Ectodermal cell (in vitro differentiated cells): ENCODE data around the gene SLCO3A1.
"Not testable (repeated sequence)": the region's sequence is repeated elsewhere in the genome, so short reads cannot be mapped to it uniquely, and the experiment has no call there.

Source experiments
- H3K27ac ChIP-seq: 2 replicates; pipeline ENCODE4 v1.7.0; 2013; ENCODE audit warnings: mild to moderate bottlenecking, low read depth, low read length; ENCODE audit not compliant: insufficient read depth, poor library complexity, severe bottlenecking
- H3K27me3 ChIP-seq: 2 replicates; pipeline ENCODE4 v1.7.0; 2013; ENCODE audit warnings: mild to moderate bottlenecking, low read length; ENCODE audit not compliant: insufficient read depth, control insufficient read depth, poor library complexity, severe bottlenecking
- H3K36me3 ChIP-seq: one replicate; pipeline ENCODE4 v1.7.0; 2013; ENCODE audit warnings: low read length; ENCODE audit not compliant: control insufficient read depth, insufficient read depth
- H3K4me1 ChIP-seq: one replicate; pipeline ENCODE4 v1.7.0; 2013; ENCODE audit warnings: low read length; ENCODE audit not compliant: control insufficient read depth, insufficient read depth
- H3K4me3 ChIP-seq: 2 replicates; pipeline ENCODE4 v1.7.0; 2013; ENCODE audit warnings: low read depth, low read length, control low read depth; ENCODE audit not compliant: insufficient read depth
- H3K9me3 ChIP-seq: 2 replicates; pipeline ENCODE4 v1.7.0; 2013; ENCODE audit warnings: mild to moderate bottlenecking, low read length, moderate library complexity; ENCODE audit not compliant: control insufficient read depth
- WGBS, 2 experiments: methylation state at CpG; one replicate each; pipeline ENCODE4 v1.1.7; 2013; ENCODE audit warnings: missing lambda C conversion rate in 2 of 2; 5-methylcytosine and 5-hydroxymethylcytosine counted together

Gene SLCO3A1

DNA sequence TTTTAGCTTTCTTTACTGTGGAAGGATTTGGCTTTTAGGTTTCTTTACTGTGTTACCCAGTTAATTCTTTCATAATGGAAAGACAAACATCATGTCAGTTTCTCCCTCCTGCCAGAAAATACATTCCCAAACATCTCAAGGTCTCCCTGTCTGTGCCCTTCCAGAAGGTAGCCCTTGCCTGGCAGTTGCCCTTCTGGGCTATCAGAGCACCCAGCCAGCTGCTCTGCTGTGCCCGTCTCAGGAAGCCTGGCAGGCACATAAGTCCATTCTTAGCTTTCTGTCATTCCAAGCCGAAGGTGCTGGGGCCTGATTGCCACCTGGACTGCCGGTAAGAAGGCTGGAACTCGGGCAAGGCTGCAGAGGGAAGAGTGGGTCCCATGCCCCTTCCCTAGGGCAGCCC lies 203.4 kb downstream of the SLCO3A1 start:
- WGBS, 2 experiments = 70% methylated on average over 4 of the region's 4 CpGs

DNA sequence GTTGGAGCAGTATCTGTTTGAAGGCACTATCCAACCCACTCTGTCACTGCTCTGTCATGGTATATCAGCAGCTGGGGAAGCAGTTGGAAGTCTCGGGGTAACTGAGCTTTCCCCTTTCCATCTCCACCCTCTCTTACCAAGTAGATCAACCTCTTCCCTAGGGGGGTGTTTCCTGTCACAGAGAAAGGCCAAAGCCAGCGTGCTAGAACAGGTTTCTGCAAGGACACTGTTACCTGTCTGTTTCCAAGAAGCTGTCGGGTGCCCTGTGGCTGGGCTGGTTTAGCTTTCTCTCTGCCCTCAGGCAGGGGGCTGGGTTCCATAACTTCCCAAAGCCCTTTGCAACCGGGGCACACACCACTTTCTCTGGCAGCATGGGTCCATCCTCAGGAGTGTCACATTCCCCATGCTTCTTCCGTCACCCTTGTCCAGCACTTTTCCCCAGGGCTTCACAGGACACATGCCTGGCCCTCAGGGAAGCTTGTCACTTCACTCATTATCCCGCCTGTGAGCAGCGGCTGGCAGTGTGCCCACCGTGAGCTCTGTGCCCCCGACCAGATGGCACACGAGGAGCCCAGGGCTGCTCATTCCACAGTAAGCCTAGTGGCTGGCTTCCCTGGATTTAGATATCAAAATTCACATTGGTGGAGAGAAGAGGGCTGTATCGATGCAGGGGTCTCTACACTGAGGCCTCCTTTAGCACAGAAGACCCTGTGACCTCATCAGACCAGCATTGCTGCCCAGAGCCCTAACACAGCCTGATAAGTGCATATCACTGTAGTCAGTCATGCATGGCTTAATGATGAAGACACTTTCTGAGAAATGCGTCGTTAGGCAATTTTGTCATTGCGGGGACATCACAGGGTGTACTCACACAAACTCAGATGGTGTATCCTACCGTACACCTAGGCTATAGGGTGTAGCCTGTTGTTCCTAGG lies 205.8 kb downstream of the SLCO3A1 start:
- 93 to 95% methylated on average over 15 of the region's 15 CpGs for WGBS, 2 experiments

More for the DNA sequence above, 203.4 kb downstream of the SLCO3A1 start:
- no peak overlapping the region for H3K4me3 ChIP-seq
- H3K36me3 ChIP-seq = no peaks in the 10 kb centered on the region
- no peaks in the 10 kb centered on the region for H3K9me3 ChIP-seq
- H3K27me3 ChIP-seq = no peaks in the 10 kb centered on the region
- no peaks in the 10 kb centered on the region for H3K4me1 ChIP-seq
- H3K27ac ChIP-seq = no peak overlapping the region

DNA sequence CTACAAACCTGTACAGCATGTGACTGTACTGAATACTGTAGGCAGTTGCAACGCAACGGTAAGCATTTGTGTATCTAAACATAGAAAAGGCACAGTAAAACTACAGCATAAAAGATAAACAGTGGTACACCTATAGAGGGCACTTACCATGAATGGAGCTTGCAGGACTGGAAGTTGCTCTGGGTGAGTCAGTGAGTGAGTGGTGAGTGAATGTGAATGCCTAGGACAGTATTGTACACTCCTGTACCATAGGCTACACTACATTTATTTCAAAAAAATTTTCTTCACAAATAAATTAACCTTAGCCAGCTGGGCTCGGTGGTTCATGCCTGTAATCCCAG lies 206.4 kb downstream of the SLCO3A1 start:
- not testable (repeated sequence) for H3K27ac ChIP-seq, H3K4me1 ChIP-seq, H3K9me3 ChIP-seq, H3K36me3 ChIP-seq, H3K27me3 ChIP-seq, H3K4me3 ChIP-seq
- 58 to 64% methylated on average over 3 of the region's 3 CpGs for WGBS, 2 experiments

More for the DNA sequence above, 205.8 kb downstream of the SLCO3A1 start:
- no peak overlapping the region for H3K4me3 ChIP-seq
- H3K4me1 ChIP-seq = no peaks in the 10 kb centered on the region
- H3K27me3 ChIP-seq = no peaks in the 10 kb centered on the region
- no peak overlapping the region for H3K27ac ChIP-seq
- H3K9me3 ChIP-seq = no peaks in the 10 kb centered on the region
- no peaks in the 10 kb centered on the region for H3K36me3 ChIP-seq

- Histone ChIP-seq H3K4me1 (no peaks in the 10 kb centered on the region), H3K36me3 (no peaks in the 10 kb centered on the region), H3K9me3 (no peaks in the 10 kb centered on the region), H3K27ac (no peak overlapping the region), H3K27me3 (no peaks in the 10 kb centered on the region), H3K4me3 (no peak overlapping the region)
- WGBS, 2 experiments = 95 to 97% methylated on average over 7 of the region's 7 CpGs
These were observed 208.1 kb downstream of the SLCO3A1 start for GRCh38 chr15:92061511-92062195.

DNA sequence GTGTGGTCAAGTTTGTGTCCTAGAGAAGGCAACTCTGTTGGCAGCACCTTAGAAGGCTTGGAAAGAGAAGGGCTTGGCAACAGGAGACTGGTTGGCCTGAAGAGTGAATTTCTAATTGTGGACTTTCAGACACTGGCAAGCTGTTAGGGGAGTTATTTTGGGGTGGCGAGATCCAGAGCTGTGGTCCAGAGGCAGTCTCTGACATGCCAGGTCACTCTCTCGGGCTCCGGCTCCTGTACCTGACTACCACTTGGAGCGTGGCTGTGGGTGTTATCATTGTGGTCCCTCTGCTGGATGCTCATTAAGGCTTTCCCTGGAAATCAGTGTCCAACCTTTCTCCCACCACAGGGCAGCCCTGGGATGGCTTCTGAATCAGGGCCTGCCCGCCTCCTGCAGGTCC lies 209.0 kb downstream of the SLCO3A1 start:
- WGBS, 2 experiments = 95 to 96% methylated on average over 5 of the region's 5 CpGs
- H3K27ac ChIP-seq = no peak overlapping the region
- H3K9me3 ChIP-seq = no peaks in the 10 kb centered on the region
- H3K4me1 ChIP-seq = no peaks in the 10 kb centered on the region
- H3K36me3 ChIP-seq = no peaks in the 10 kb centered on the region
- no peaks in the 10 kb centered on the region for H3K27me3 ChIP-seq
- H3K4me3 ChIP-seq = no peak overlapping the region

GRCh38 chr15:92068121-92068520 lies 214.6 kb downstream of the SLCO3A1 start:
- Histone ChIP-seq H3K36me3 (no peaks in the 10 kb centered on the region), H3K27ac (no peak overlapping the region), H3K4me1 (peaks cover 4% of the 10 kb centered on the region), H3K27me3 (no peaks in the 10 kb centered on the region), H3K9me3 (no peaks in the 10 kb centered on the region), H3K4me3 (no peak overlapping the region)
- 94 to 95% methylated on average over 7 of the region's 7 CpGs for WGBS, 2 experiments

GRCh38 chr15:92069308-92070250 lies 216.1 kb downstream of the SLCO3A1 start:
- Histone ChIP-seq H3K36me3 (no peaks in the 10 kb centered on the region), H3K9me3 (no peaks in the 10 kb centered on the region), H3K4me3 (no peak overlapping the region), H3K27ac (no peak overlapping the region), H3K4me1 (peaks cover 4% of the 10 kb centered on the region), H3K27me3 (no peaks in the 10 kb centered on the region)
- WGBS, 2 experiments = 84 to 87% methylated on average over 19 to 20 of the region's 20 CpGs

GRCh38 chr15:92070251-92070650 lies 216.7 kb downstream of the SLCO3A1 start:
- not testable (repeated sequence) for H3K4me3 ChIP-seq, H3K36me3 ChIP-seq, H3K27ac ChIP-seq, H3K27me3 ChIP-seq, H3K9me3 ChIP-seq, H3K4me1 ChIP-seq
- WGBS, 2 experiments = 91 to 93% methylated on average over 8 of the region's 8 CpGs

- WGBS, 2 experiments = 67 to 69% methylated on average over 12 of the region's 12 CpGs
- no peaks in the 10 kb centered on the region for H3K27me3 ChIP-seq
- H3K9me3 ChIP-seq = no peaks in the 10 kb centered on the region
- no peak overlapping the region for H3K4me3 ChIP-seq
- H3K4me1 ChIP-seq = peaks cover 4% of the 10 kb centered on the region
- H3K36me3 ChIP-seq = no peaks in the 10 kb centered on the region
- peak overlapping the region; percentile 4 for H3K27ac ChIP-seq
These were observed 217.6 kb downstream of the SLCO3A1 start for GRCh38 chr15:92071045-92071634.
